Activated CD8-positive, alpha-beta memory T cell treated with anti-CD3 and anti-CD28 coated beads for 24 hours (primary cell): Measurements from ENCODE around the gene FNDC11.
A peak's percentile ranks its signal among the peaks of the same experiment; 100 is the strongest.

Experiments
- DNase-seq: peaks from one replicate; pipeline ENCODE4 v3.0.0-alpha.2; 2020

Gene FNDC11

DNA sequence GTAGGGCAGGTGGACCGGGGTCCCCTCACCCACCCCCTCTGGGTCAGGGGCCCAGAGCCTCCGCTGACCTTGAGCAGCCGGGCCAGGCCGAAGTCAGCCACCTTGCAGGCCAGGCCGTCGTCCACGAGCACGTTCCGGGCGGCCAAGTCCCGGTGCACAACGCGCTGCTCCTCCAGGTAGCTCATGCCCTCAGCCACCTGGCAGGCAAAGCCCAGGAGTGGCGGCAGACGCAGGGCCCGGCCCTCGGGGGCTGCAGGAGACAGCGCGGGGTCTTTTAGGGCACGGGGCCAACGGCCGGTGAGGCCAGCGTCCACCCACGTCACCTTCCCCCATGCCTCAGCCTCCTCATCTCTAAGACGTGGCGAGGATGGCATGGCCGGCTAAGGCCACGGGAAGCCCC is 12.6 kb upstream of the FNDC11 start:
- DNase-seq: no peak

GRCh38 chr20:63542031-63542559 is 11.9 kb upstream of the FNDC11 start:
- DNase-seq: no peak

DNA sequence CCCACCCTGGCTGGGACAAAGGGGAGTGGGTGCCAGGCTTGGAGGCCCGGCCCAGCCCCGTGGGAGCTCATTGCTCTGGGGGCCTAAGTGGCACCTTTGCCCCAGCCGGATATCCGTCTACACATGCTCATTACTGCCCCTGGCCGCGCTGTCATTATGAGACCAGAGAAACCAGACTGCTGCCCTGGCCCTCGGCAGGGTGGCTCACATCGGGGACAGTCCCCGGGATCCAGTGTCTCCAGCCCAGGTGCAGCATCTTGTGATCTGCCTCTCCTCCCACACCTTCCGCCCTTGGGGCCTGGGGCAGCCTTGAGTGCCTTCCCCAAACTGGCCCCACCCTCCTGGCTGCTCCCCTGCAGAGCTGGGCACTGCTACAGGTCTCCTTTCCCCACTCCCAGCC is 11.3 kb upstream of the FNDC11 start:
- DNase-seq: no peak

GRCh38 chr20:63543131-63543530 is 10.8 kb upstream of the FNDC11 start:
- no peak for DNase-seq

DNA sequence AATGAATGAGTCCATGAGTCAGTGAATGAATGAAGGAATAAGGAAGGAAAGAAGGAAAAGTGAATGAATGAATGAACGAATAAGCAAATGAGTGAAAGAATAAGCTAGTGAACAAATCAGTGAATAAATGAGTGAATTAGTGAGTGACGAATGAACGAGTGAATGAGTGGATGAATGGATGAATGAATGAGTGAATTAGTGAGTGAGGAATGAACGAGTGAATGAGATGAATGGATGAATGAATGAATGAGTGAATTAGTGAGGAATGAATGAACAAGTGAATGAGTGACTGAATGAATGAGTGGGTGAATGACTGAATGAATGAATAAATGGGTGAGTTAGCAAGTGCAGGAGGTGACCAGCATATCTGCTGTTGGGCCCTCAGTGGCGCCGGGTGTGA is 10.2 kb upstream of the FNDC11 start:
- DNase-seq: no peak

DNA sequence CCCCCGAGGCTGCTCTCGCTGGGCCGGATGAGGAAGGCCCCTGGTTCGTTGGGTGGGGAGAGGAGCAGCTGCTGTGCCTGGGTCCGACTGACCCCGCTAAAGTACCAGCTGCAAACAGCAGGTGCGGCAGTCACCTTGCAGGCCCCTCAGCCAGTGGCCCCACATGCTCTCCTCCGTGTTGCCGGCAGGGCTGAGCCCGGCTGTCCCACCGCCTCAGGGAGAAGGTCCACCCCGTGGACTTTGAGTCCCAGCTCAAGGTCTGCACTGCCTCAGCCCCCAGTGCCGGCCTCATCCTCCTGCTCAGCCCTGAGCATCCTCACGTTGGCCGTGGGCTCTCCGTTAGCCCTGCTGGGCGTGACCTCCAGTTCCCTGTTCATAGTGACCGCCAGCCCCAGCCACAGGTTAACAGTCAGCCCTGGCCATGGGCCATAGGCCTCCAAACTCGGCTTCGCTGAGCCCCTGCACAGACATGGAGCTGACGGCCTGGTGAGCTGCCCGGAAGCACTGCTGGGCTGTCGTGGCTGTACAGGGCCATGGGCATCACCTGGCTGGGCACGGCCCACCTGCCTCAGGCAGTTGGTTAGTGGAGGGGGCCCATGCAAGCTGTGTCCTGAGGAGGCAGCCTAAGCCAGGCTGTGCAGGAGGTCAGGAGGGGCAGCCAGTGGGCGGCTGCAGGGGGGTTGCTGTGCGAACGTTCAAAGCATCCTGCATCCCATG is 9.6 kb upstream of the FNDC11 start:
- no peak for DNase-seq

GRCh38 chr20:63544958-63545516 is 8.9 kb upstream of the FNDC11 start:
- DNase-seq: no peak

- no peak for DNase-seq
Measured at GRCh38 chr20:63545814-63546213, 8.1 kb upstream of the FNDC11 start.

GRCh38 chr20:63546256-63546955 is 7.6 kb upstream of the FNDC11 start:
- no peak for DNase-seq

GRCh38 chr20:63546956-63547724 is 6.8 kb upstream of the FNDC11 start:
- no peak for DNase-seq

GRCh38 chr20:63547725-63548480 is 6.1 kb upstream of the FNDC11 start, which contains the start of gene SRMS:
TSS of gene SRMS (minus strand) at chr20:63547749. CDS start at chr20:63547463, 286 bp downstream.
- no peak for DNase-seq

DNA sequence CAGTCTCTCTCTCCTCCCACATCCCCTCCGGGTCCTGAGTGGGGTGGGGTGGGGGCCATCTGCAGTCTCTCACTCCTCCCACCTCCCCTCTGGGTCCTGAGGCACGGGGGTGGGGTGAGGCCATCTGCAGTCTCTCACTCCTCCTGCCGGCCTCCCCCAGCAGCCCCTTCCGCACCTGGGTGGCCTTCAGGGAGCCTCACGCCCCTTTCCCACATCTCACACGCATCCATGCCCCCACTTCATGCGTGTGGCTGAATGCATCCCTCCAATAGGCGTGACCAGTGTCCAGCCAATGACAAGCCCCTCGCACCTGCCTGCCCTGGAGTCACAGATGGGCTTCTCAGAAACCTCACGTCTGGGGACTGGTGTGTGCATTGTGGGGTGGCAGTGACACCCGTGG is 5.4 kb upstream of the FNDC11 start:
- no peak for DNase-seq

DNA sequence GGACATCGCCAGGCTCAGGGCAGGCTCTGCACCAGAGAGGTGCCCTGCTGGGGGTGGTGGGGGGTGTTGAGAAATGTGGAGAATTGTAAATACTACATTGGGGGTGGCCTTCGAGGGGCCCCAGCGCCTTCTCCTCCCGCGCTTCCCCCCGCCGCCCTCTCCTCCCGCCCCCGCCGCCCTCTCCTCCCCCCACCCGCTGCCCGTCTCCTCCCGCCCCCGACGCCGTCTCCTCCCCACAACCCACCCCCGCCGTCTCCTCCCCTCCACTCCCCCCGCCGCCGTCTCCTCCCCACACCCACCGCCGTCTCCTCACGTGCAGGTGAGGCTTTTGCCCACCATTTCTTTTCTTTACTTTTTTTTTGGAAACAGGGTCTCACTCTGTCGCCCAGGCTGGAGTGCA is 4.9 kb upstream of the FNDC11 start:
- DNase-seq: no peak

DNA sequence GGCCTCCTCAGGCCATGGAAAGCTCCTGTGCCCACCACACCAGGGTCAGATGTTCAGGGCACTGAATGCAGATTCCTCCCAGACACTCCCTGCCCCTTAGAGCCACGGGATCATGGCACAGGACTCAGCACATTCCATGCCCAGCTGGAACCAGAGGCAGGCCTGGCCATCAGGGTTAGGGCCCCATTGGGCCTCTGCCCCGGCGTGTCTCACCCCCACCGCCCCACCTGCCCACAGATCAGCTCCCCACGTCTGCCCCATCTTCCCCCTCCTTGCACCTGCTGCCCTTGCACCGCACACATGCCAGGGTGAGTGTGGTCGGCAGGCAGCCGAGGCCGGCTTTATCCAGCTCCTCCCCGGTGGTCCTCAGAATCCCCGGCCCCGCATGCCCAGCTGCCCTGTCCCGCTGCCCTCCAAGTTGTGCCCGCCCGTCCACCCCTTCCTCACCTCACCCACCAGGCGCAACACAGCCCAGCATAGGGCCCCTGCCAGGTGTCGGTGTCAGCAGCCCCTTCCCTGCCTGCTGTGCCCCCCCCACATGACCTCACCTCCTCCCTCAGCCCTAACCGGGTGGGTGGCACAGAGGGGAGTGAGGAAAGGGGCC is 4.2 kb upstream of the FNDC11 start:
- DNase-seq: no peak

DNA sequence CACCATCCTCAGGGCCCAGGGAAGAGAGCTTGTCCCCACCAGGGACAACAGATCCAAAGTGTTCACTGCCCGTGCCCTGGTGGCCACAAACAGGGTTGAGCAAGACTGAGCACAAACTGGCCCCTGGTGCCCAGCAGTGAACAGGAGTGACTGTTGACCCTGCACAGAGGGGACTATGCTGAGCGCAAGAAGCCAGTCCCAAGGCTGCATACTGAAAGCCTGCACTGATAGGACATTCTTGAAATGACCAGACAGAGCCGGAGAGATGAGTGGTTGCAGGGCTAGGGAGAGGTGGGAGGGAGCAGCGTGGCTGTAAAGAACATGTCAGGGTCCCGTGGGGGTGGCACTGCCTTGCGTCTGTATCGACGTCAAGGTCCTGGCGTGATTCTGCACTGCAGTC is 2.9 kb upstream of the FNDC11 start:
- no peak for DNase-seq

DNA sequence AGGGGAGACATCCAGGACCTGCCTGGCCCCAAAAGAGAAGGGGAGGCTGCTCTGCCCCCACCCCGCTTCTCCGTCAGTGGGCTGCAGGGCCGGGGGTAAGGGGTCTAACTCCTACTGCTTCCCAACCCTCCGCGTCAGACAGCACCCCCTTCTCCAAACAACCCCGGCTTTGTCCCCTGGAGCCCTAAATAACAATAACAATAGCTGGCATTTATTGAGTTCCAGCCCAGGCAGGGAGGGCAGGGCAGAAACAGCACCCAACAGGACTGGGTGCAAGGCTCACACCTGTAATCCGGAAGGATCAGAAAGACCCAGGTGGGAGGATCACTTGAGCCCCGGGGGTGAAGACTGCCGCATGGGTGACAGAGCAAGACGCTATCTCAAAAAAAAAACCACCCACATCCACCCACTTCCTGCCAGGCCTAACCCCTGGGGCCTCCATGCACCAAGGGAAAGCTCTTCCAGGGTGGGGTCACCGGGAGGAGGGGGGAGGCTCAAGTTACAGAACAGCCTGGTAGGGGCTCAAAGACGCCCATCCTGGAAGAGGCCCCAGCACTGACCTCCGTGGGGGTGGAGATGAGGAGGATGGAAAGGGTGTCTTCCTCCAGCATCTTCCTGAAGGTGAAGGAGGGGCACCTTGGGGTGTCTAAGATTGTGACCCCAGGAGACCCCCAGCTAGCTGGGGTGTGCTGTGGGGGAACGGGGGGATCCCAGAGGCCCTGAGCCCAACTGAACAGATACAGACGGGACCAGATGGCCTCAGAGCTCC is 1.3 kb upstream of the FNDC11 start:
- no peak for DNase-seq

DNA sequence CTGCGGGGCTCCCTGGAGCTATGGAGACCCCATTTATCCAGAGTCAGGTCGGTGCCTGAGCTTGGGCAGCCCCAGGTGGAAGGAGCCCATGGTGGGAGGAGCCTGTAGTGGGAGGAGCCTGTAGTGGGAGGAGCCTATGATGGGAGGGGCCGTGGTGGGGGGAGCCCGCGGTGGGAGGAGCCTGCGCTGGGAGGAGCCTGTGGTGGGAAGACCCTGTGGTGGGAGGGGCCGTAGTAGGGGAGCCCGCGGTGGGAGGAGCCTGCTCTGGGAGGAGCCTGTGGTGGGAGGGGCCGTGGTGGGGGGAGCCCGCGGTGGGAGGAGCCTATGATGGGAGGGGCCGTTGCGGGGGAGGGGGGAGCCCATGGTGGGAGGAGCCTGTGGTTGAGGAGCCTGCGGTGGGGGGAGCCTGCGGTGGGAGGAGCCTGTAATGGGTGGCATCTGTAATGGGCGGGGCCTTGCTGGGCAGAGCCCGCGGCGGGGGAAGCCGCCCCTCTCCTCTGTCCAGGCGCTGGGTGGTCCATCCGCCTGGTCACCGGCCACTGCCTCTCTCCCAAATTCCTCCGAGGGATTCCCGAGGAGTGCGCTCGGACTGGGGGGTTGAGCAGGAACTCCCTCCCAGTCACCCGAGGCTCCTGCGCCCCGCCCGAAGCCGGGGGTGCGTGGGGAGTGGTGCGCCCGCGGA is 567 bp upstream of the FNDC11 start:
- peak; percentile 95 for DNase-seq

DNA sequence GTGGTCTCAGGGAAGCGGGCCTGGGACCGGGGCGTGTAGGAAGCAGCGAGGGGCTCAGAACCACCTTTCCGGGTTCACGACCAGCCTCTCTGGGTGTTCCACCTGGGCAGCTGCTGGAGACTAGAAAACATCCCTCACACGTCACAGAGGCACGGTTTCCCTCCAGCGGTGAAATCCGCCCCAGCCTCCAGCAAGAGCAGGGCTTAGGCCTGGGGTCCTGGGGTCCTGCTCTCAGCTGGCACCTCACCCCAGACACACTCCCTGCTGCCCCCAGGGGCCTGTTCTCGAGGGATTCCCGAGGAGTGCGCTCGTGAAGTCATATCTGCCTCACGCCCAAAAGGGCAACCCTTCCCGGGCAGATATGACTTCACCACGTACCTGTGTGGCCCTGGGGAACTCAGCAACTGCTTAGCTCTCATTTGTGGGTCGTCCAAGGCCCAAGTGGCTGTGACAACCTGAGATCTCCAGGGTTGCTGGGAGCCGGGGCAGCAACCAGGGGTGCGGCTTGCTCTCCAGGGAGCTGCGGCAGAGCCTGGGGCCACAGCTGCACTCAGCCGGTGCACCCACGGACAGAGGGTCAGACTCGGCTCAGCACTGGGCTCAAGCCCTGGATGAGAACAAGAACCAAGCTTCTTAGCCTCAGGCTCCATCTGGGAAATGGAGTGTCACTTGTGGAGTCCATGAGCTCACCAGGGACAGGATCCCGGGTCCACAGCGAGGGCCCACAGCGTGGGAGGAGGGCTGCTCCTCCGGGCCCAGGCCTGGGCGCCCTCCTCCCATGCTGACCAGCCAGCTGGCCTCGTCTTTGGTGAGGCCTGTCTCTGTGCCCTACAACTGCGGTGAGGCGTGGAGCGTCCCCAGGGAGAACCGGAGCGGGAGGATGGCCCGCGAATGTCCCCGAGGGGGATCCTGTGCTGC is 661 bp downstream of the FNDC11 start:
- DNase-seq: no peak

GRCh38 chr20:63555661-63556381 is 1.9 kb downstream of the FNDC11 start:
- DNase-seq: no peak
